SK-N-SH treated with all-trans-retinoic acid at 6 μM for 48 hours (cell line): Measurements from ENCODE around the gene SLC66A3.

Experiments
- CREB5 ChIP-seq: fragments of 250-450 bp; sonication (Bioruptor Pico); IDR thresholded peaks from 2 replicates; pipeline ENCODE4 v1.5.1; 2020; ENCODE audit warnings: low read depth, mild to moderate bottlenecking, moderate library complexity
- CSDC2 ChIP-seq: fragments of 250-450 bp; sonication (Bioruptor Pico); IDR thresholded peaks from 2 replicates; pipeline ENCODE4 v1.5.0; 2020; ENCODE audit warnings: mild to moderate bottlenecking, moderate library complexity
- CSRNP3 ChIP-seq: fragments of 250-450 bp; sonication (Bioruptor Pico); IDR thresholded peaks from 2 replicates; pipeline ENCODE4 v1.5.1; 2021; ENCODE audit warnings: mild to moderate bottlenecking, moderate library complexity
- ISL1 ChIP-seq: fragments of 250-450 bp; sonication (Bioruptor Pico); IDR thresholded peaks from 2 replicates; pipeline ENCODE4 v2.1.2; 2022; ENCODE audit warnings: mild to moderate bottlenecking, moderate library complexity
- OSR1 ChIP-seq: fragments of 250-450 bp; sonication (Bioruptor Pico); IDR thresholded peaks from 2 replicates; pipeline ENCODE4 v1.8.0; 2022; ENCODE audit warnings: moderate library complexity, mild to moderate bottlenecking, inconsistent platforms
- PATZ1 ChIP-seq: fragments of 250-450 bp; sonication (Bioruptor Pico); IDR thresholded peaks from 2 replicates; pipeline ENCODE4 v1.8.0; 2020; ENCODE audit warnings: mild to moderate bottlenecking, moderate library complexity, borderline replicate concordance
- RARB ChIP-seq: fragments of 250-450 bp; sonication (Bioruptor Pico); IDR thresholded peaks from 2 replicates; pipeline ENCODE4 v1.8.0; 2021; ENCODE audit warnings: mild to moderate bottlenecking, moderate library complexity
- TCF4 ChIP-seq: fragments of 250-450 bp; sonication (Bioruptor Pico); IDR thresholded peaks from 2 replicates; pipeline ENCODE4 v1.8.0; 2021; ENCODE audit warnings: mild to moderate bottlenecking, moderate library complexity, borderline replicate concordance
- TSHZ2 ChIP-seq: fragments of 250-450 bp; sonication (Bioruptor Pico); IDR thresholded peaks from 2 replicates; pipeline ENCODE4 v1.5.0; 2020; ENCODE audit warnings: mild to moderate bottlenecking, moderate library complexity
- ZFP30 ChIP-seq: fragments of 450-650 bp; formaldehyde crosslinking; IDR thresholded peaks from 2 replicates; pipeline ENCODE4 v1.5.0; 2022; ENCODE audit warnings: mild to moderate bottlenecking, moderate library complexity

- TF ChIP-seq OSR1 (CRISPR knock-in tag) (no peak), ZFP30 (no peak), CSDC2 (CRISPR knock-in tag) (no peak), ISL1 (no peak), RARB (CRISPR knock-in tag) (no peak), CREB5 (CRISPR knock-in tag) (no peak), PATZ1 (CRISPR knock-in tag) (no peak), TSHZ2 (CRISPR knock-in tag) (no peak), TCF4 (CRISPR knock-in tag) (no peak), CSRNP3 (no peak)
Measured at GRCh38 chr2:11142330-11142729, 12.9 kb upstream of the SLC66A3 start.
